Measurements from ENCODE around the gene LTBP4.
A peak's percentile ranks its signal among the peaks of the same experiment; 100 is the strongest.
"Not testable (repeated sequence)": the region's sequence is repeated elsewhere in the genome, so short reads cannot be mapped to it uniquely, and the experiment has no call there.

Gene LTBP4

GRCh38 chr19:40611900-40612698, 10.9 kb downstream of the LTBP4 start:
- DNase-seq (ENCODE audit: low read depth in 2 of 2) = no peak

GRCh38 chr19:40612831-40613689, 11.9 kb downstream of the LTBP4 start:
- peak in 1 of 2 donors; percentile 50 for DNase-seq (ENCODE audit: low read depth in 2 of 2)

- peak; percentile 57 to 64 for DNase-seq (ENCODE audit: low read depth in 2 of 2)
Measured at GRCh38 chr19:40613690-40614621, 12.8 kb downstream of the LTBP4 start.

- peak; percentile 58 to 70 for DNase-seq (ENCODE audit: low read depth in 2 of 2)
Measured at GRCh38 chr19:40614622-40615411, 13.6 kb downstream of the LTBP4 start.

GRCh38 chr19:40616178-40616577, 15.0 kb downstream of the LTBP4 start:
- no peak for DNase-seq (ENCODE audit: low read depth in 2 of 2)

GRCh38 chr19:40616941-40617340, 15.8 kb downstream of the LTBP4 start:
- no peak for DNase-seq (ENCODE audit: low read depth in 2 of 2)

GRCh38 chr19:40617961-40618360, 16.8 kb downstream of the LTBP4 start:
- DNase-seq (ENCODE audit: low read depth in 2 of 2) = no peak

GRCh38 chr19:40619333-40620160, 18.4 kb downstream of the LTBP4 start:
- DNase-seq (ENCODE audit: low read depth in 2 of 2) = no peak

- DNase-seq (ENCODE audit: low read depth in 2 of 2) = no peak
Measured at GRCh38 chr19:40620161-40620485, 19.0 kb downstream of the LTBP4 start.

GRCh38 chr19:40621283-40621682, 20.1 kb downstream of the LTBP4 start:
- no peak for DNase-seq (ENCODE audit: low read depth in 2 of 2)

- DNase-seq (ENCODE audit: low read depth in 2 of 2) = no peak
Measured at GRCh38 chr19:40621966-40622772, 21.0 kb downstream of the LTBP4 start.

- no peak for DNase-seq (ENCODE audit: low read depth in 2 of 2)
Measured at GRCh38 chr19:40622773-40623075, 21.6 kb downstream of the LTBP4 start.

- DNase-seq (ENCODE audit: low read depth in 2 of 2) = no peak
Measured at GRCh38 chr19:40623403-40624251, 22.5 kb downstream of the LTBP4 start.

GRCh38 chr19:40624369-40625153, 23.4 kb downstream of the LTBP4 start:
- DNase-seq (ENCODE audit: low read depth in 2 of 2) = not testable (repeated sequence)

GRCh38 chr19:40625406-40626120, 24.4 kb downstream of the LTBP4 start:
- no peak for DNase-seq (ENCODE audit: low read depth in 2 of 2)

GRCh38 chr19:40626918-40627317, 25.7 kb downstream of the LTBP4 start:
- no peak for DNase-seq (ENCODE audit: low read depth in 2 of 2)

Measured in stimulated activated CD8-positive, alpha-beta memory T cell treated with anti-CD3 and anti-CD28 coated beads, Interleukin-7, amount 100 ng/mL, for 1 hour (primary cell).